Central memory CD8-positive, alpha-beta T cell (primary cell): ENCODE results near the gene BPI.

ENCODE experiments used
- ATAC-seq: fragments of 150-1000 bp; cut with Tn5 transposase; replicated peaks from 2 replicates; pipeline ENCODE4 v1.10.0; 2022; ENCODE audit warnings: mild to moderate bottlenecking, moderate FRiP score, moderate number of reproducible peaks; ENCODE audit not compliant: poor library complexity, severe bottlenecking; ENCODE audit errors: extremely low read depth
- DNase-seq, 2 donors: peaks; one replicate each; pipeline ENCODE4 v3.0.0; 2021; ENCODE audit warnings: low spot score in 2 of 2
- H3K27ac Mint-ChIP-seq: one replicate; pipeline ENCODE4 v1.8.0; 2022; ENCODE audit warnings: low read depth, mild to moderate bottlenecking, moderate library complexity, mixed read lengths
- H3K27me3 Mint-ChIP-seq: one replicate; pipeline ENCODE4 v1.8.0; 2022; ENCODE audit warnings: mixed read lengths
- H3K36me3 Mint-ChIP-seq: one replicate; pipeline ENCODE4 v1.8.0; 2022; ENCODE audit warnings: mild to moderate bottlenecking, moderate library complexity, mixed read lengths; ENCODE audit not compliant: insufficient read depth
- H3K4me1 Mint-ChIP-seq: one replicate; pipeline ENCODE4 v1.8.0; 2022; ENCODE audit warnings: mixed read lengths
- H3K4me3 Mint-ChIP-seq: one replicate; pipeline ENCODE4 v1.8.0; 2022; ENCODE audit warnings: mild to moderate bottlenecking, moderate library complexity, mixed read lengths
- H3K9me3 Mint-ChIP-seq: one replicate; pipeline ENCODE4 v1.8.0; 2022; ENCODE audit warnings: mixed read lengths

Gene BPI

GRCh38 chr20:38345643-38346042, 41.7 kb downstream of the BPI start:
- no peaks in the 10 kb centered on the region for H3K4me1 Mint-ChIP-seq
- H3K36me3 Mint-ChIP-seq, result no peaks in the 10 kb centered on the region
- ATAC-seq, result no peak
- H3K4me3 Mint-ChIP-seq, result no peak overlapping the region
- no peak for DNase-seq
- peaks cover 44% of the 10 kb centered on the region for H3K27me3 Mint-ChIP-seq
- H3K27ac Mint-ChIP-seq, result no peak overlapping the region
- no peaks in the 10 kb centered on the region for H3K9me3 Mint-ChIP-seq

GRCh38 chr20:38346247-38346651, 42.3 kb downstream of the BPI start, which contains the start of gene LBP:
LBP (plus strand) TSS chr20:38346482; CDS start chr20:38346517, 35 bp downstream.
- Mint-ChIP-seq H3K4me3 (no peak within 1 kb of the TSS), H3K9me3 (no peaks in the 10 kb centered on the region), H3K27ac (no peak within 1 kb of the TSS), H3K27me3 (peaks cover 44% of the 10 kb centered on the region), H3K4me1 (no peaks in the 10 kb centered on the region), H3K36me3 (no peaks in the 10 kb centered on the region)
- no peak for DNase-seq
- ATAC-seq, result no peak

- H3K27me3 Mint-ChIP-seq, result peaks cover 42% of the 10 kb centered on the region
- H3K36me3 Mint-ChIP-seq, result no peaks in the 10 kb centered on the region
- H3K4me1 Mint-ChIP-seq, result no peaks in the 10 kb centered on the region
Observed at GRCh38 chr20:38346741-38347140, 42.8 kb downstream of the BPI start.

GRCh38 chr20:38349856-38350255, 45.9 kb downstream of the BPI start:
- Mint-ChIP-seq H3K9me3 (no peaks in the 10 kb centered on the region), H3K4me3 (no peak overlapping the region), H3K4me1 (no peaks in the 10 kb centered on the region), H3K27ac (no peak overlapping the region), H3K36me3 (no peaks in the 10 kb centered on the region), H3K27me3 (peaks cover 32% of the 10 kb centered on the region)
- ATAC-seq, result no peak
- no peak for DNase-seq

More at GRCh38 chr20:38346741-38347140, 42.8 kb downstream of the BPI start:
- ATAC-seq (no peak), DNase-seq (no peak)
- Mint-ChIP-seq H3K4me3 (no peak overlapping the region), H3K27ac (no peak overlapping the region), H3K9me3 (no peaks in the 10 kb centered on the region)

GRCh38 chr20:38350879-38351775, 47.2 kb downstream of the BPI start:
- Mint-ChIP-seq H3K27ac (no peak overlapping the region), H3K9me3 (no peaks in the 10 kb centered on the region), H3K4me3 (no peak overlapping the region), H3K27me3 (peaks cover 32% of the 10 kb centered on the region), H3K4me1 (no peaks in the 10 kb centered on the region), H3K36me3 (no peaks in the 10 kb centered on the region)
- ATAC-seq, result no peak
- no peak for DNase-seq

GRCh38 chr20:38353316-38353715, 49.4 kb downstream of the BPI start:
- no peak for ATAC-seq
- no peak overlapping the region for H3K4me3 Mint-ChIP-seq
- peaks cover 12% of the 10 kb centered on the region for H3K27me3 Mint-ChIP-seq
- DNase-seq, result no peak
- no peaks in the 10 kb centered on the region for H3K4me1 Mint-ChIP-seq
- no peaks in the 10 kb centered on the region for H3K36me3 Mint-ChIP-seq
- H3K9me3 Mint-ChIP-seq, result no peaks in the 10 kb centered on the region
- H3K27ac Mint-ChIP-seq, result no peak overlapping the region

GRCh38 chr20:38354227-38354626, 50.3 kb downstream of the BPI start:
- no peaks in the 10 kb centered on the region for H3K9me3 Mint-ChIP-seq
- no peak for ATAC-seq
- no peak for DNase-seq
- H3K4me1 Mint-ChIP-seq, result no peaks in the 10 kb centered on the region
- peaks cover 4% of the 10 kb centered on the region for H3K27me3 Mint-ChIP-seq
- H3K4me3 Mint-ChIP-seq, result no peak overlapping the region
- no peak overlapping the region for H3K27ac Mint-ChIP-seq
- H3K36me3 Mint-ChIP-seq, result no peaks in the 10 kb centered on the region

- no peaks in the 10 kb centered on the region for H3K4me1 Mint-ChIP-seq
- no peaks in the 10 kb centered on the region for H3K36me3 Mint-ChIP-seq
- no peak overlapping the region for H3K27ac Mint-ChIP-seq
- H3K27me3 Mint-ChIP-seq, result no peaks in the 10 kb centered on the region
- ATAC-seq, result no peak
- DNase-seq, result no peak
- H3K4me3 Mint-ChIP-seq, result no peak overlapping the region
- no peaks in the 10 kb centered on the region for H3K9me3 Mint-ChIP-seq
Observed at GRCh38 chr20:38355161-38356012, 51.4 kb downstream of the BPI start.

GRCh38 chr20:38357653-38358207, 53.8 kb downstream of the BPI start:
- no peak for ATAC-seq

GRCh38 chr20:38358556-38358955, 54.6 kb downstream of the BPI start:
- H3K27me3 Mint-ChIP-seq, result peaks cover 7% of the 10 kb centered on the region
- H3K9me3 Mint-ChIP-seq, result no peaks in the 10 kb centered on the region

More at GRCh38 chr20:38357653-38358207, 53.8 kb downstream of the BPI start:
- no peaks in the 10 kb centered on the region for H3K27me3 Mint-ChIP-seq
- no peak overlapping the region for H3K4me3 Mint-ChIP-seq
- H3K36me3 Mint-ChIP-seq, result no peaks in the 10 kb centered on the region
- H3K4me1 Mint-ChIP-seq, result no peaks in the 10 kb centered on the region
- no peaks in the 10 kb centered on the region for H3K9me3 Mint-ChIP-seq
- no peak for DNase-seq
- H3K27ac Mint-ChIP-seq, result no peak overlapping the region

GRCh38 chr20:38363004-38363747, 59.2 kb downstream of the BPI start:
- no peak overlapping the region for H3K27ac Mint-ChIP-seq
- ATAC-seq (no peak), DNase-seq (no peak)
- H3K4me1 Mint-ChIP-seq, result no peaks in the 10 kb centered on the region
- no peaks in the 10 kb centered on the region for H3K9me3 Mint-ChIP-seq
- no peaks in the 10 kb centered on the region for H3K36me3 Mint-ChIP-seq
- peaks cover 9% of the 10 kb centered on the region for H3K27me3 Mint-ChIP-seq
- H3K4me3 Mint-ChIP-seq, result no peak overlapping the region

More at GRCh38 chr20:38358556-38358955, 54.6 kb downstream of the BPI start:
- Mint-ChIP-seq H3K27ac (no peak overlapping the region), H3K36me3 (no peaks in the 10 kb centered on the region), H3K4me3 (no peak overlapping the region), H3K4me1 (no peaks in the 10 kb centered on the region)
- no peak for ATAC-seq
- no peak for DNase-seq

GRCh38 chr20:38369389-38369788, 65.4 kb downstream of the BPI start:
- DNase-seq (no peak), ATAC-seq (no peak)
- H3K36me3 Mint-ChIP-seq, result peaks cover 1% of the 10 kb centered on the region
- no peak overlapping the region for H3K27ac Mint-ChIP-seq
- H3K27me3 Mint-ChIP-seq, result no peaks in the 10 kb centered on the region
- H3K4me3 Mint-ChIP-seq, result no peak overlapping the region
- H3K4me1 Mint-ChIP-seq, result peaks cover 6% of the 10 kb centered on the region
- H3K9me3 Mint-ChIP-seq, result no peaks in the 10 kb centered on the region
